GM12878 (cell line): Measurements from ENCODE around the gene LARGE1. TPM values are rescaled to one million over a fixed set of nuclear protein-coding genes. Genes with fewer than 3 reads are reported as not detected.

ENCODE experiments used
- BCL11A ChIP-seq: IDR thresholded peaks from 2 replicates; pipeline ENCODE4 v1.6.1; 2011; ENCODE audit warnings: low read depth, low read length
- BCLAF1 ChIP-seq: fragments of 450-650 bp; IDR thresholded peaks from 2 replicates; pipeline ENCODE4 v1.6.1; 2017; ENCODE audit warnings: antibody characterized with exemption, mild to moderate bottlenecking, moderate library complexity
- BMI1 ChIP-seq: fragments of 450-650 bp; IDR thresholded peaks from 2 replicates; pipeline ENCODE4 v1.6.1; 2016; ENCODE audit warnings: mild to moderate bottlenecking, moderate library complexity, borderline replicate concordance
- CHD1 ChIP-seq: IDR thresholded peaks from 2 replicates; pipeline ENCODE4 v1.6.1; 2012; ENCODE audit warnings: low read depth, low read length, improper control_type of control experiment
- EP300 ChIP-seq, 2 experiments: fragments of 150-350 bp in 1 of 2; IDR thresholded peaks; 2 replicates each; pipeline ENCODE4 v1.6.1; 2011 to 2012; ENCODE audit warnings: low read depth in 2 of 2, low read length in 2 of 2, borderline replicate concordance in 1 of 2, improper control_type of control experiment in 1 of 2, inconsistent platforms in 1 of 2; ENCODE audit not compliant: control insufficient read depth in 1 of 2
- ETV6 ChIP-seq, 2 experiments: fragments of 450-650 bp in 1 of 2; IDR thresholded peaks in 1 of 2; conservative IDR thresholded peaks in 1 of 2; 2 replicates each; pipeline ENCODE4 v1.6.1; 2014; ENCODE audit warnings: antibody characterized with exemption in 1 of 2, borderline replicate concordance in 1 of 2, low read depth in 1 of 2, mild to moderate bottlenecking in 1 of 2, moderate library complexity in 1 of 2
- FOXM1 ChIP-seq: IDR thresholded peaks from 2 replicates; pipeline ENCODE4 v1.6.1; 2012; ENCODE audit warnings: low read depth, mild to moderate bottlenecking, inconsistent platforms, low read length, moderate library complexity
- HDAC6 ChIP-seq: fragments of 200-600 bp; sonication (generic); IDR thresholded peaks from one replicate; pipeline ENCODE4 v1.8.0; 2017; ENCODE audit warnings: antibody characterized with exemption; ENCODE audit not compliant: unreplicated experiment
- NRF1 ChIP-seq: conservative IDR thresholded peaks from 2 replicates; pipeline ENCODE4 v1.6.1; 2011; ENCODE audit warnings: mild to moderate bottlenecking, low read depth, low read length, improper control_type of control experiment
- POLR2AphosphoS5 ChIP-seq: IDR thresholded peaks from 2 replicates; pipeline ENCODE4 v1.6.1; 2011; ENCODE audit warnings: mild to moderate bottlenecking, low read length, inconsistent platforms
- POU2F2 ChIP-seq: IDR thresholded peaks from 3 replicates; pipeline ENCODE4 v1.6.1; 2011; ENCODE audit warnings: low read depth, mild to moderate bottlenecking, low read length, borderline replicate concordance
- RB1 ChIP-seq: fragments of 450-650 bp; formaldehyde crosslinking; IDR thresholded peaks from 2 replicates; pipeline ENCODE4 v1.6.1; 2017; ENCODE audit warnings: mild to moderate bottlenecking, borderline replicate concordance
- SMAD1 ChIP-seq: fragments of 450-650 bp; IDR thresholded peaks from 2 replicates; pipeline ENCODE4 v1.6.1; 2018; ENCODE audit warnings: mild to moderate bottlenecking, low read depth; ENCODE audit not compliant: partially characterized antibody
- SMARCA5 ChIP-seq: fragments of 450-650 bp; IDR thresholded peaks from 2 replicates; pipeline ENCODE4 v1.6.1; 2017; ENCODE audit warnings: mild to moderate bottlenecking
- SMC3 ChIP-seq: IDR thresholded peaks from 2 replicates; pipeline ENCODE4 v1.6.1; 2011; ENCODE audit warnings: low read length, improper control_type of control experiment, borderline replicate concordance
- SREBF1 ChIP-seq: IDR thresholded peaks from 2 replicates; pipeline ENCODE4 v1.6.1; 2012; ENCODE audit warnings: mild to moderate bottlenecking, low read length
- SUPT20H ChIP-seq: IDR thresholded peaks from 2 replicates; pipeline ENCODE4 v1.6.1; 2011; ENCODE audit warnings: low read depth, mild to moderate bottlenecking, low read length, moderate library complexity, borderline replicate concordance; ENCODE audit not compliant: control insufficient read depth
- TCF3 ChIP-seq: IDR thresholded peaks from 2 replicates; pipeline ENCODE4 v1.6.1; 2012; ENCODE audit warnings: low read depth, mild to moderate bottlenecking, low read length, borderline replicate concordance; ENCODE audit not compliant: insufficient read depth
- YY1 ChIP-seq: IDR thresholded peaks from 2 replicates; pipeline ENCODE4 v1.6.1; 2011; ENCODE audit warnings: low read depth, mild to moderate bottlenecking, low read length
- ZZZ3 ChIP-seq: IDR thresholded peaks from 2 replicates; pipeline ENCODE4 v1.6.1; 2011; ENCODE audit warnings: low read depth; ENCODE audit not compliant: control insufficient read depth, insufficient read length
- polyA plus RNA-seq, 11 experiments: library from polyadenylated mRNA; depleted of rRNA in 4 of 11; unstranded in 6 of 11; stranded (reverse) in 5 of 11; fragments of >200 nt; fragmentation: Nextera tagmentation in 4 of 11; fragmentation: Illumina TruSeq in 1 of 11; extraction: Ambion mirVana in 4 of 11; extraction: Trizol in 1 of 11; gene quantifications; 1 replicate in 1 of 11; 2 replicates in 10 of 11; pipeline versions ENCODE4 v1.2.1 to v1.2.3, GENCODE V29; 2011 to 2016; ENCODE audit warnings: inconsistent platforms in 2 of 11, missing spikeins in 2 of 11, low read depth in 1 of 11
- total RNA-seq, 4 experiments: library from RNA; depleted of rRNA in 3 of 4; stranded (reverse); fragments of >200 nt in 3 of 4; fragmentation: Illumina TruSeq in 1 of 4; extraction: Trizol in 1 of 4; gene quantifications; 2 replicates each; pipeline versions ENCODE4 v1.2.1 to v1.2.3, GENCODE V29; 2013 to 2021
- TF ChIP-seq, protein P1 (sequence below): fragments of 450-650 bp; conservative IDR thresholded peaks from 2 replicates; pipeline ENCODE4 v1.6.1; 2017; ENCODE audit warnings: mild to moderate bottlenecking, moderate library complexity
- TF ChIP-seq, protein P2 (sequence below): IDR thresholded peaks from 2 replicates; pipeline ENCODE4 v1.6.1; 2011; ENCODE audit warnings: low read depth, low read length, improper control_type of control experiment, borderline replicate concordance

LARGE1 gene
- total and polyA plus RNA-seq, 10 of the 15 experiments (the other 5 are each of a cell fraction or from before 2014, with no cell fraction given) = 3.2 to 41.4 (median 17.3) TPM

- TF ChIP-seq POLR2AphosphoS5 = no peak
- peak; percentile 76 for TF ChIP-seq BMI1
- no peak for TF ChIP-seq SUPT20H
- TF ChIP-seq YY1 = peak; percentile 84
- TF ChIP-seq RB1 = no peak
- TF ChIP-seq, protein P1, sequence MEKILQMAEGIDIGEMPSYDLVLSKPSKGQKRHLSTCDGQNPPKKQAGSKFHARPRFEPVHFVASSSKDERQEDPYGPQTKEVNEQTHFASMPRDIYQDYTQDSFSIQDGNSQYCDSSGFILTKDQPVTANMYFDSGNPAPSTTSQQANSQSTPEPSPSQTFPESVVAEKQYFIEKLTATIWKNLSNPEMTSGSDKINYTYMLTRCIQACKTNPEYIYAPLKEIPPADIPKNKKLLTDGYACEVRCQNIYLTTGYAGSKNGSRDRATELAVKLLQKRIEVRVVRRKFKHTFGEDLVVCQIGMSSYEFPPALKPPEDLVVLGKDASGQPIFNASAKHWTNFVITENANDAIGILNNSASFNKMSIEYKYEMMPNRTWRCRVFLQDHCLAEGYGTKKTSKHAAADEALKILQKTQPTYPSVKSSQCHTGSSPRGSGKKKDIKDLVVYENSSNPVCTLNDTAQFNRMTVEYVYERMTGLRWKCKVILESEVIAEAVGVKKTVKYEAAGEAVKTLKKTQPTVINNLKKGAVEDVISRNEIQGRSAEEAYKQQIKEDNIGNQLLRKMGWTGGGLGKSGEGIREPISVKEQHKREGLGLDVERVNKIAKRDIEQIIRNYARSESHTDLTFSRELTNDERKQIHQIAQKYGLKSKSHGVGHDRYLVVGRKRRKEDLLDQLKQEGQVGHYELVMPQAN = no peak
- no peak for TF ChIP-seq SMC3
- TF ChIP-seq ETV6 (conservative IDR thresholded peaks at IDR 0.05 in 1 of 2, IDR thresholded peaks at IDR 0.05 in 1 of 2; ENCODE audit: borderline replicate concordance in 1 of 2, low read depth in 1 of 2) = no peak
- TF ChIP-seq ZZZ3 = no peak
- no peak for TF ChIP-seq NRF1
- peak; percentile 96 for TF ChIP-seq BCL11A
- TF ChIP-seq CHD1 = no peak
- TF ChIP-seq SREBF1 = no peak
- TF ChIP-seq EP300 (IDR thresholded peaks at IDR 0.05; ENCODE audit: borderline replicate concordance in 1 of 2, control insufficient read depth in 1 of 2, low read depth in 2 of 2, low read length in 2 of 2) = peak; percentile 84 to 95
- no peak for TF ChIP-seq TCF3
- no peak for TF ChIP-seq POU2F2
- TF ChIP-seq, protein P2, sequence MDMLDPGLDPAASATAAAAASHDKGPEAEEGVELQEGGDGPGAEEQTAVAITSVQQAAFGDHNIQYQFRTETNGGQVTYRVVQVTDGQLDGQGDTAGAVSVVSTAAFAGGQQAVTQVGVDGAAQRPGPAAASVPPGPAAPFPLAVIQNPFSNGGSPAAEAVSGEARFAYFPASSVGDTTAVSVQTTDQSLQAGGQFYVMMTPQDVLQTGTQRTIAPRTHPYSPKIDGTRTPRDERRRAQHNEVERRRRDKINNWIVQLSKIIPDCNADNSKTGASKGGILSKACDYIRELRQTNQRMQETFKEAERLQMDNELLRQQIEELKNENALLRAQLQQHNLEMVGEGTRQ = no peak; the same call in 1 of the 2 replicates
- no peak for TF ChIP-seq BCLAF1
- TF ChIP-seq HDAC6 = no peak
- TF ChIP-seq FOXM1 = peak; percentile 88; the same call in 1 of the 2 replicates
- TF ChIP-seq SMAD1 = no peak
- TF ChIP-seq SMARCA5 = no peak
Measured at GRCh38 chr22:33299245-33299956, 620.9 kb downstream of the LARGE1 start (continued).
